IMR-90 (cell line): ENCODE results near the gene CUL7. TPM values are rescaled to one million over a fixed set of nuclear protein-coding genes. Genes with fewer than 3 reads are reported as not detected.

Experiments used
- ATAC-seq: fragments of 200-7000 bp; cut with Tn5 transposase; 2 replicates; pipeline ENCODE4 v1.9.1; 2020; ENCODE audit warnings: low read depth, mild to moderate bottlenecking, moderate library complexity
- BruUV-seq: library from RNA; stranded (reverse); fragments of 400-500 nt; replicated peaks from 2 replicates; lab custom pipeline; 2021; lab: Mats Ljungman, UMichigan
- CTCF ChIA-PET: fragments of 300-600 bp; formaldehyde crosslinking; extraction: SDS; loops from one replicate; lab custom pipeline; 2021; ENCODE audit warnings: antibody characterized with exemption; lab: Yijun Ruan, JAX
- POLR2A ChIA-PET: fragments of 300-600 bp; sonication (Branson Sonifier 250); formaldehyde crosslinking; loops from one replicate; lab custom pipeline; 2022; ENCODE audit warnings: antibody characterized with exemption; ENCODE audit not compliant: unreplicated experiment; lab: Charles Lee
- DNase-seq: peaks from one replicate; pipeline ENCODE4 v3.0.0; 2013
- H2AFZ ChIP-seq: replicated peaks from 2 replicates; pipeline ENCODE3; 2013; ENCODE audit warnings: low read length, mild to moderate bottlenecking; ENCODE audit not compliant: poor library complexity
- H2AK5ac ChIP-seq: 2 replicates; pipeline ENCODE4 v1.6.1; 2013; ENCODE audit warnings: low read depth, low read length, inconsistent platforms
- H2AK9ac ChIP-seq: replicated peaks from 2 replicates; pipeline ENCODE3; 2013; ENCODE audit warnings: mild to moderate bottlenecking, low read depth, low read length, moderate library complexity; ENCODE audit not compliant: poor library complexity
- H2BK120ac ChIP-seq: 2 replicates; pipeline ENCODE4 v1.6.1; 2013; ENCODE audit warnings: low read depth, low read length, inconsistent platforms
- H2BK15ac ChIP-seq: 3 replicates; pipeline ENCODE4 v1.6.1; 2013; ENCODE audit warnings: low read depth, low read length, inconsistent platforms
- H2BK20ac ChIP-seq: 2 replicates; pipeline ENCODE4 v1.6.1; 2013; ENCODE audit warnings: low read depth, mild to moderate bottlenecking, inconsistent platforms, low read length, moderate library complexity
- H2BK5ac ChIP-seq: 2 replicates; pipeline ENCODE4 v1.6.1; 2013; ENCODE audit warnings: mild to moderate bottlenecking, low read depth, low read length, inconsistent platforms; ENCODE audit not compliant: poor library complexity, severe bottlenecking
- H3K14ac ChIP-seq: replicated peaks from 2 replicates; pipeline ENCODE4 v1.6.1; 2013; ENCODE audit warnings: low read depth, low read length, inconsistent platforms
- H3K18ac ChIP-seq: 2 replicates; pipeline ENCODE4 v1.6.1; 2013; ENCODE audit warnings: low read depth, low read length, control low read depth
- H3K23ac ChIP-seq: 2 replicates; pipeline ENCODE4 v1.6.1; 2013; ENCODE audit warnings: low read depth, low read length, inconsistent platforms
- H3K27ac ChIP-seq: 2 replicates; pipeline ENCODE4 v1.5.1; 2013; ENCODE audit warnings: mild to moderate bottlenecking, control low read depth, low read length; ENCODE audit not compliant: insufficient read depth
- H3K27me3 ChIP-seq: 2 replicates; pipeline ENCODE4 v1.6.1; 2013; ENCODE audit warnings: low read length; ENCODE audit not compliant: control insufficient read depth, insufficient read depth
- H3K36me3 ChIP-seq: 2 replicates; pipeline ENCODE4 v1.6.1; 2013; ENCODE audit warnings: low read length, mixed read lengths; ENCODE audit not compliant: control insufficient read depth, insufficient read depth
- H3K4ac ChIP-seq: 2 replicates; pipeline ENCODE4 v1.6.1; 2013; ENCODE audit warnings: low read depth, low read length, inconsistent platforms
- H3K4me1 ChIP-seq: 2 replicates; pipeline ENCODE4 v1.6.1; 2013; ENCODE audit warnings: low read length, mixed read lengths; ENCODE audit not compliant: control insufficient read depth, insufficient read depth
- H3K4me2 ChIP-seq: 2 replicates; pipeline ENCODE4 v1.6.1; 2013; ENCODE audit warnings: low read depth, mild to moderate bottlenecking, control low read depth, low read length, moderate library complexity
- H3K4me3 ChIP-seq: 2 replicates; pipeline ENCODE4 v1.5.1; 2013; ENCODE audit warnings: low read depth, mild to moderate bottlenecking, control low read depth, low read length, moderate library complexity; ENCODE audit not compliant: insufficient read depth
- H3K56ac ChIP-seq: 2 replicates; pipeline ENCODE4 v1.6.1; 2013; ENCODE audit warnings: low read length, inconsistent platforms; ENCODE audit not compliant: insufficient read depth; ENCODE audit errors: extremely low read depth
- H3K79me1 ChIP-seq, 2 experiments: 2 replicates each; pipeline ENCODE4 v1.6.1; 2013; ENCODE audit warnings: low read length in 2 of 2, inconsistent platforms in 1 of 2, low read depth in 1 of 2
- H3K9ac ChIP-seq: 2 replicates; pipeline ENCODE4 v1.6.1; 2013; ENCODE audit warnings: low read depth, low read length, control low read depth
- H3K9me1 ChIP-seq: 2 replicates; pipeline ENCODE4 v1.6.1; 2013; ENCODE audit warnings: low read length, inconsistent platforms; ENCODE audit not compliant: insufficient read depth
- H3K9me3 ChIP-seq: 2 replicates; pipeline ENCODE4 v1.6.1; 2013; ENCODE audit warnings: low read length; ENCODE audit not compliant: control insufficient read depth, insufficient read depth
- H4K20me1 ChIP-seq: 2 replicates; pipeline ENCODE4 v1.6.1; 2013; ENCODE audit warnings: low read length, inconsistent platforms; ENCODE audit not compliant: insufficient read depth
- H4K5ac ChIP-seq: 2 replicates; pipeline ENCODE4 v1.6.1; 2013; ENCODE audit warnings: mild to moderate bottlenecking, low read depth, low read length, control low read depth
- H4K8ac ChIP-seq, 2 experiments: 2 replicates each; pipeline ENCODE4 v1.6.1; 2013; ENCODE audit warnings: low read depth in 2 of 2, low read length in 2 of 2, control low read depth in 1 of 2, inconsistent platforms in 1 of 2
- H4K91ac ChIP-seq: 2 replicates; pipeline ENCODE4 v1.6.1; 2013; ENCODE audit warnings: low read depth, low read length, inconsistent platforms; ENCODE audit not compliant: insufficient read depth
- BHLHE40 ChIP-seq: fragments of 150-350 bp; IDR thresholded peaks from 2 replicates; pipeline ENCODE4 v1.6.1; 2016; ENCODE audit warnings: mild to moderate bottlenecking, low read depth, low read length
- CEBPB ChIP-seq: IDR thresholded peaks from 2 replicates; pipeline ENCODE4 v1.6.1; 2012; ENCODE audit warnings: low read depth, low read length, improper control_type of control experiment
- CHD1 ChIP-seq: IDR thresholded peaks from 2 replicates; pipeline ENCODE4 v1.6.1; 2012; ENCODE audit warnings: low read depth, low read length, improper control_type of control experiment
- CTCF ChIP-seq: conservative IDR thresholded peaks from 2 replicates; pipeline ENCODE4 v1.5.1; 2012; ENCODE audit warnings: mild to moderate bottlenecking, low read depth, low read length, improper control_type of control experiment
- FOS ChIP-seq: fragments of 150-350 bp; IDR thresholded peaks from 2 replicates; pipeline ENCODE4 v1.6.1; 2016; ENCODE audit warnings: low read depth, low read length
- MAFK ChIP-seq: IDR thresholded peaks from 2 replicates; pipeline ENCODE4 v1.6.1; 2012; ENCODE audit warnings: low read depth, low read length, improper control_type of control experiment
- MAZ ChIP-seq: IDR thresholded peaks from 2 replicates; pipeline ENCODE4 v1.6.1; 2012; ENCODE audit warnings: low read depth, mild to moderate bottlenecking, low read length, improper control_type of control experiment, moderate library complexity, borderline replicate concordance
- NFE2L2 ChIP-seq: fragments of 150-350 bp; IDR thresholded peaks from 2 replicates; pipeline ENCODE4 v1.6.1; 2016; ENCODE audit warnings: low read depth, mild to moderate bottlenecking, low read length
- POLR2A ChIP-seq: IDR thresholded peaks from 2 replicates; pipeline ENCODE4 v1.6.1; 2012; ENCODE audit warnings: mild to moderate bottlenecking, low read depth, low read length
- RAD21 ChIP-seq: IDR thresholded peaks from 2 replicates; pipeline ENCODE4 v1.6.1; 2012; ENCODE audit warnings: low read length, improper control_type of control experiment
- RFX5 ChIP-seq: IDR thresholded peaks from 2 replicates; pipeline ENCODE4 v1.8.0; 2012; ENCODE audit warnings: low read depth, mild to moderate bottlenecking, low read length, moderate library complexity
- SMC3 ChIP-seq: fragments of 150-350 bp; IDR thresholded peaks from 2 replicates; pipeline ENCODE4 v1.6.1; 2016; ENCODE audit warnings: low read depth, mild to moderate bottlenecking, antibody characterized with exemption, low read length, moderate library complexity
- WGBS, 2 experiments: methylation state at CpG; one replicate each; pipeline versions ENCODE4 v1.1.5 to v1.1.7; 2013; ENCODE audit warnings: missing lambda C conversion rate in 2 of 2; ENCODE audit not compliant: insufficient read length in 1 of 2; ENCODE audit errors: extremely low coverage in 2 of 2; 5-methylcytosine and 5-hydroxymethylcytosine counted together
- dilution Hi-C: fragments of 300-500 bp; cut with HindIII; formaldehyde crosslinking; loops from one replicate; pipeline ENCODE4 v1.14.3; 2018; ENCODE audit warnings: low sequenced_read_pairs; ENCODE audit not compliant: unreplicated experiment
- in situ Hi-C: fragments of 300-500 bp; cut with MboI; formaldehyde crosslinking; loops from 3 replicates; pipeline ENCODE4 v1.14.3; 2019; ENCODE audit warnings: low sequenced_read_pairs, inconsistent platforms, mixed read lengths
- intact Hi-C: fragments of 100-400 bp; cut with micrococcal nuclease; formaldehyde crosslinking; loops from 2 replicates; pipeline ENCODE4 v1.10.0; 2022
- polyA plus RNA-seq, 3 experiments: library from polyadenylated mRNA; depleted of rRNA; stranded (reverse); fragments of >200 nt; gene quantifications; 2 replicates each; pipeline ENCODE4 v1.2.3, GENCODE V29; 2012; ENCODE audit warnings: low replicate concordance in 1 of 3
- total RNA-seq: library from RNA; depleted of rRNA; stranded (reverse); fragments of >200 nt; gene quantifications from 2 replicates; pipeline ENCODE4 v1.2.3, GENCODE V29; 2012

The CUL7 gene
- total and polyA plus RNA-seq, 2 of the 4 experiments (the other 2 are of a cell fraction), result 38.0 to 39.3 TPM

- WGBS, 2 experiments, result 79% methylated on average over 4 of the region's 9 CpGs; no CpG with 5 or more reads in 1 of the 2 experiments
- H3K4ac ChIP-seq, result no peak overlapping the region
- no peak overlapping the region for H4K5ac ChIP-seq
- no peak overlapping the region for H3K27ac ChIP-seq
- dilution Hi-C loops (no loop called here), in situ Hi-C loops (no loop called here), intact Hi-C loops (no loop called here)
- H4K20me1 ChIP-seq, result no peaks in the 10 kb centered on the region; the same call in 1 of the 2 replicates
- no peak overlapping the region for H2AFZ ChIP-seq
- no peaks in the 10 kb centered on the region for H3K4me1 ChIP-seq
- no peaks in the 10 kb centered on the region for H3K27me3 ChIP-seq
- POLR2A ChIA-PET, result no interaction called here
- peaks cover 5 to 32% of the 10 kb centered on the region in 2 experiments; a peak in 2 of 4 replicates for H3K79me1 ChIP-seq
- peaks cover 54% of the 10 kb centered on the region for H3K36me3 ChIP-seq
- CTCF ChIA-PET, result interaction anchor here (1.2 kb wide), 1 partner anchor 16 kb away, joined by 3 read pairs; no protein-coding TSS in a partner anchor
- BruUV-seq, result no TSS peak
- ATAC-seq (no peak), DNase-seq (no peak)
- no peak overlapping the region for H3K4me3 ChIP-seq
- no peak overlapping the region for H2BK20ac ChIP-seq
- H2AK5ac ChIP-seq, result no peak overlapping the region
- H3K9me1 ChIP-seq, result no peaks in the 10 kb centered on the region
- no peak overlapping the region for H2AK9ac ChIP-seq
- no peak overlapping the region for H3K14ac ChIP-seq
- H3K9me3 ChIP-seq, result no peaks in the 10 kb centered on the region
- H3K23ac ChIP-seq, result no peak overlapping the region
- H2BK120ac ChIP-seq, result no peak overlapping the region
- no peak overlapping the region for H2BK5ac ChIP-seq
- no peak overlapping the region for H3K18ac ChIP-seq
- H3K9ac ChIP-seq, result no peak overlapping the region
- H4K8ac ChIP-seq, result no peak overlapping the region
- H3K4me2 ChIP-seq, result no peak overlapping the region
- H2BK15ac ChIP-seq, result no peak overlapping the region
- no peak for TF ChIP-seq CHD1
- no peak for TF ChIP-seq BHLHE40
- no peak for TF ChIP-seq RFX5
- no peak for TF ChIP-seq MAZ
- TF ChIP-seq CTCF, result no peak
- TF ChIP-seq RAD21, result no peak
- no peak for TF ChIP-seq SMC3
- TF ChIP-seq CEBPB, result no peak
- TF ChIP-seq MAFK, result no peak
- no peak for TF ChIP-seq POLR2A
- TF ChIP-seq FOS, result no peak
- no peak for TF ChIP-seq NFE2L2
- no peak overlapping the region for H4K91ac ChIP-seq
- no peak overlapping the region for H3K56ac ChIP-seq
These were observed 46.5 kb downstream of the CUL7 start for GRCh38 chr6:43007126-43007525.
